Colon (tissue), 2 donors: ENCODE measurements around the gene LCE1F.

Experiments
- FAIRE-seq: peaks from 2 replicates; lab custom pipeline; 2012; peaks lifted over from hg19 to GRCh38; lab: Jason Lieb, UNC
- donor health status: control.
- donor health status: control.

The LCE1F gene

GRCh38 chr1:152774875-152775274 is at the start of gene LCE1F:
TSS of gene LCE1F (plus strand) at chr1:152775140. CDS start at chr1:152776372, 1,232 bp downstream.
- FAIRE-seq, result no peak

- no peak for FAIRE-seq
These were observed 49.7 kb upstream of the LCE1F start for GRCh38 chr1:152725261-152725660.

- no peak for FAIRE-seq
These were observed 46.0 kb upstream of the LCE1F start for GRCh38 chr1:152728986-152729385.

- no peak for FAIRE-seq
These were observed 39.3 kb upstream of the LCE1F start for GRCh38 chr1:152735648-152736047.

GRCh38 chr1:152737997-152738396 is 36.9 kb upstream of the LCE1F start:
- no peak for FAIRE-seq

GRCh38 chr1:152739841-152740240 is 35.1 kb upstream of the LCE1F start:
- no peak for FAIRE-seq

GRCh38 chr1:152741656-152742055 is 33.3 kb upstream of the LCE1F start:
- no peak for FAIRE-seq

- no peak for FAIRE-seq
These were observed 31.4 kb upstream of the LCE1F start for GRCh38 chr1:152743371-152744145.

- no peak for FAIRE-seq
These were observed 29.6 kb upstream of the LCE1F start for GRCh38 chr1:152745289-152745704.

- no peak for FAIRE-seq
These were observed 29.0 kb upstream of the LCE1F start for GRCh38 chr1:152745765-152746444.

GRCh38 chr1:152747831-152748230 is 27.1 kb upstream of the LCE1F start:
- no peak for FAIRE-seq

- FAIRE-seq, result no peak
These were observed 22.7 kb upstream of the LCE1F start for GRCh38 chr1:152752225-152752624.

GRCh38 chr1:152753586-152753985 is 21.4 kb upstream of the LCE1F start:
- FAIRE-seq, result no peak

- no peak for FAIRE-seq
These were observed 18.1 kb upstream of the LCE1F start for GRCh38 chr1:152756872-152757271.

- FAIRE-seq, result no peak
These were observed 17.2 kb upstream of the LCE1F start, which contains the start of gene KPRP for GRCh38 chr1:152757747-152758146. TSS of gene KPRP (plus strand) at chr1:152758025. CDS start at chr1:152759589, 1,564 bp downstream.

GRCh38 chr1:152758636-152759035 is 16.3 kb upstream of the LCE1F start:
- no peak for FAIRE-seq

GRCh38 chr1:152759453-152760173 is 15.3 kb upstream of the LCE1F start:
- FAIRE-seq, result no peak

- FAIRE-seq, result no peak
These were observed 14.3 kb upstream of the LCE1F start for GRCh38 chr1:152760551-152761190.

- FAIRE-seq, result no peak
These were observed 13.2 kb upstream of the LCE1F start for GRCh38 chr1:152761609-152762213.

GRCh38 chr1:152768847-152769533 is 6.0 kb upstream of the LCE1F start:
- no peak for FAIRE-seq

- no peak for FAIRE-seq
These were observed 4.5 kb upstream of the LCE1F start for GRCh38 chr1:152770411-152770810.
